ENCODE results near the gene TRIM16.
"Not testable (repeated sequence)": the region's sequence is repeated elsewhere in the genome, so short reads cannot be mapped to it uniquely, and the experiment has no call there.

Gene TRIM16

DNA sequence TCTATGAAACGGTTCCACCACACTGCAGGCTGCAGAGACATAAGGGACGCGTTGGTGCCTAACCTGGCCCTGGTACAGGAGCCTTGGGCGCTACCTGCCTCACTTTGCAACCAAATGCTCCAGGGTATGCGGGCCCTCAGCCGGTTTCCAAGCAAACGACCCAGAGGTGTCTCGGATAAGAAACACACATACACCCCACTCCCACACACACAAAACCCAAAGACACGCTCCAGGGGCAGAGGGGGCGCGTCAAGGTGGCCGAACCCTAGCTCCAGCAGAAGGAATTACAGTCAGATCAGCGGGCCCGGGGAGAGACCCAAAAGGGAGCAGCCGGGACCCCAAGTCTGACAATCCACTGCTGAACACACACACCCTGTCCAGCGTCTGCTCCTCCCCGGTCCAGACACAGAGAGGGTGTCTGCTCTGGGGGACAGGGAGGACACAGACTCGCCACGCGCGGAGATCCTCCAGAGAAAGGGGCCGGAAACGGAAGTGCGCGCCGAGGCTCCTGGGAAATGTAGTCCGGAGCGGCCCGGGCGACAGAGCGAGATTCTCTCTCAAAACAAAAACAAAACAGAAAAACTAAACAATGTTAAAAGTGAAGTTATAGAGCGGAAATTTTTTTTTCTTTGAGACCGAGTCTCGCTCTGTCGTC, at the start of gene TRIM16:
Gene TRIM16 (minus strand): TSS at position 488 of the 655 bp plus-strand sequence. CDS start 32,702 bp downstream, outside the sequence.
- peak; percentile 51 for DNase-seq (ENCODE audit: low read depth)

DNA sequence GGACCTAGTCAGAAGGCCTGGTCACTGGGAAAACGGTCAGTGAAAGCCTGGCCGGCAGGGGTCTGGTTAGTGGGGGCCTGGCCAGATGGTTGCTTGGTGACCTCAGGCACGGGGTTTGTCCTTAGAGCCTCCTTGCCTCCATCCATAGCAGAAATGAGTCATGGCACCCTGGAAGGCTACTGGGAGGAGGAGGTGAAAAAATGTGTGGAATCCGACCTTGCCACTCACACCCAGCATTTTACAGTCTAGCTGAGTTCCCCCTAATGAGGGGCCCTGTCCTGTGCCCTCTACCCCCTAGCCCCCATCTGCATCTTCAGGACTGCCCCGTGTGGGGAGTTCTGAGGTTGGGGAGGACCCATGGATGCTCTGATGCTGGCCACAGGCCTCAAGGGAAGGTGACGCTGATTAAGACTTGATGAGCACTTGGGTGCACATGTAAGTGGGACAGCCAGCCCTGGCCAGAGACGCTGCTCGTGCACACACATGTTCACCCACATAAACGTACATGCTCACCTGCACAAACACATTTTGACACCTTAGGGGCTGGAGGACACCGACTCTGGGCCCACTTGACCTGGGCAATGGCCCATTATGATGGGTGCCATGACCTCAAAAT, 49.2 kb upstream of the TRIM16 start:
- DNase-seq (ENCODE audit: low read depth), result not testable (repeated sequence)

DNA sequence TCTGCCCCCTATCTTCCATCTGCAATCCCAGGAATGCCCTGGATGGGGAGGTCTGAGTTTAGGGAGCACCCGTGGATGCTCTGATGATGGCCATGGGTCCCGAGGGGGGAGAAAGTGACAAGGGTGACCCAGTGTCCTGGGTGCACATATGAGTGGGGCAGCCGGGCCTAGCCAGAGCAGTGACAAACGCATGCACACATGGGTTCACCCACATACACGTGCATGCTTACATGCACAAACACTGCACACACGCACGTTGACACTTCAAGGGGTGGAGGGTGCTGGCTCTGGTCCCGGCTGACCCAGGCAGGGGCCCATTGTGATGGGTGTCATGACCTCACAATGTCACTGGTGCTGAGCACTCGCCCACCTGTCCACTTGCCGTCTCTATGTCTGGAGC, 47.8 kb upstream of the TRIM16 start, which contains the start of gene TBC1D26:
Gene TBC1D26 (plus strand): TSS at position 384 of the 400 bp plus-strand sequence. CDS start 3,066 bp downstream, outside the sequence.
- not testable (repeated sequence) for DNase-seq (ENCODE audit: low read depth)

DNA sequence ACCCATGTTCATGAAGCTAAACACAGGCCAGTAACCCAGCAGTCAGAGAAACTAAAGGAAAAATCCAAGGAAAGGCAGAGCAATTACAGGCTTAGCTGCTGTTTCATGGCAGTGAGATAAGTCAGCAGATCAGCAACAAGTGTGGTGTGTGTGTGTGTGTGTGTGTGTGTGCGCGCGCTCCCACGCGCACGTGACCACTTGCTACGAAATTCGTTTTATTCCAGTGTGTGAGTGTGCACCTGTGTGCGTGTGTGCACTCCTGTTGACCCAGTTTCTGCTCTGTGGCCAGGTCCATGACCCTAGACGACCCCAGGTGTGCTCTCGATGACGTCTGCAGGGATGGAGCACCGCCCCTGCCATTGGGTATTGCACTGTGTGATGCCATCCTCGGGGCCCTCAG, 46.4 kb upstream of the TRIM16 start:
- DNase-seq (ENCODE audit: low read depth), result not testable (repeated sequence)

DNA sequence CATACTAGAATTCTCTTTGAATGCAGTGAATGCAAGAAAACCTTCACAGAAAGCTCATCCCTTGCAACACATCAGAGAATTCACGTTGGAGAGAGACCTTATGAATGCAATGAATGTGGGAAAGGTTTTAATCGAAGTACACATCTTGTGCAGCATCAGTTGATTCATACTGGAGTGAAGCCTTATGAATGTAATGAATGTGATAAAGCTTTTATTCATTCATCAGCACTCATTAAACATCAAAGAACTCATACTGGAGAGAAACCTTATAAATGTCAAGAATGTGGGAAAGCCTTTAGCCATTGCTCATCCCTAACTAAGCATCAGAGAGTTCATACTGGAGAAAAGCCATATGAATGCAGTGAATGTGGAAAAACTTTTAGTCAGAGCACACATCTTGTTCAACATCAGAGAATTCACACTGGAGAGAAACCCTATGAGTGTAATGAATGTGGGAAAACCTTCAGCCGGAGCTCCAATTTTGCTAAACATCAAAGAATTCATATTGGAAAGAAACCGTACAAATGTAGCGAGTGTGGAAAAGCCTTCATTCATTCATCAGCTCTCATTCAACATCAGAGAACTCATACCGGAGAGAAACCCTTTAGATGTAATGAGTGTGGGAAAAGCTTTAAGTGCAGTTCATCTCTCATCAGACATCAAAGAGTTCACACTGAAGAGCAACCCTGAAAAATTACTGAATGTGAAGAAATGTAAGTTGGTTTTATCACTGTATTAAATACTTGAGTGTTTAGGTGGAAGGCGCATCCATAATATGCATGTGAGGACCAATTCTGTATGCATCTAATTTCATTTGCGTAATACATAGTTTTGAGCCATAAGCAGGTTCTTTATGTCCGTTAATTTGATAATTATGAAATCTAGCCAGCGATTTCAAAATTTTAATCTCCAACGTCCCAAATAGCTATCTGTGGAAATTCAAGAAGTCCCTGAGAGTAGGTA, 32.8 kb upstream of the TRIM16 start:
- DNase-seq (ENCODE audit: low read depth), result not testable (repeated sequence)

DNA sequence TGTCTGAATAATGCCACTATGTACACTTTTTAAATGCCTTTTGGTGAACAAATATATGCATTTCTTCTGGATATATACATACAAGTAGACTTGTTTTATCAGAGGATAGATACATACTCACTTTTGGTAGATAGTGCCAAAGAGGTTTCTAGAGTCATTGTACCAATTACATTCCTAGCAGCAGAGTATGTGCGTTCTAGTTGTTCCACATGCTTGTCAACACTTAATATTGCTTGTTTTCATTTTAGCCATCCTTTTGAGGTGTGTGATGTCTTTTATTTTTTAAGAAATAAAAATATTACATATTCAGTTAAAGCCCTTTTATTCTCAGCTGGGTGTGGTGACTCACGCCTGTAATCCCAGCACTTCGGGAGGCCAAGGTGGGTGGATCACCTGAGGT, 24.8 kb upstream of the TRIM16 start:
- DNase-seq (ENCODE audit: low read depth), result not testable (repeated sequence)

DNA sequence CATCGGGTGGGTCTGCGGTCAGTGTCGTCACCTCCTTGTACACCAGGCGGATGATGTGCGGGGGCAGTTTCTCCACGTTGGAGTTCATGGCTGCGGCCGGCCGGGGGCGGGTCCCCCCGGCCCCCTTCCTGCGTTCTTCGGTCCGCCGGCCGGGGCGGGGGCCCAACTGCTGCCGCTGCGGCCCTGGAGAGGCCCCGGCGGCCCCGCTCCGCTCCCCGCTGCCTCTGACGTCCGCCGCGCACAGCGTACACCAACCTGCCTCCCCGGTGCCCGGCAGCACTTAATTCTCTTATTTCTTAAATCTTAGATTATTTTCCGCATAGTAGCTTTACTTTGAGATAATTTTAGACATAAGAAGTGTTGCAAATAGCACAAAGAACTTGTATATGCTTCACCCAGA, 20.7 kb upstream of the TRIM16 start:
- not testable (repeated sequence) for DNase-seq (ENCODE audit: low read depth)

DNA sequence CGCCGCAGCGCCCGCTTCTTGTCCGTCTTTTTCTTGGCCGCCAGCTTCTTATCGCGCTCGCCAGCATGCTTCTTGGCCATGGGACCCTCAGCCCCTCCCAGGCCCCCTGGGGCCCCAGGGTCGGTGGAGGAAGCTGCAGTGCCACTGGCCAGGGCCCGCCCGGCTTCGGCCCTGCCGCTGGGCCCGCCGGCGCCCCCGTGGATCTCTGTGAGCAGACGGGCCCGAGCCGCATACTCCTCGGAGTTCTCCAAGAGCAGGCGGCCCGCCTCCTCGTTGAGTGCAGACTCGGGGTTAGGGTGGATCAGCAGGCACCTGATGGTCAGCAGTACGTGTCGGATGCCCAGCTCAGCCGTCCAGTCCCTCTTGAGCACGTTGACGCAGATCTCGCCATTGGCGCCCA, 20.1 kb upstream of the TRIM16 start:
- DNase-seq (ENCODE audit: low read depth), result not testable (repeated sequence)

DNA sequence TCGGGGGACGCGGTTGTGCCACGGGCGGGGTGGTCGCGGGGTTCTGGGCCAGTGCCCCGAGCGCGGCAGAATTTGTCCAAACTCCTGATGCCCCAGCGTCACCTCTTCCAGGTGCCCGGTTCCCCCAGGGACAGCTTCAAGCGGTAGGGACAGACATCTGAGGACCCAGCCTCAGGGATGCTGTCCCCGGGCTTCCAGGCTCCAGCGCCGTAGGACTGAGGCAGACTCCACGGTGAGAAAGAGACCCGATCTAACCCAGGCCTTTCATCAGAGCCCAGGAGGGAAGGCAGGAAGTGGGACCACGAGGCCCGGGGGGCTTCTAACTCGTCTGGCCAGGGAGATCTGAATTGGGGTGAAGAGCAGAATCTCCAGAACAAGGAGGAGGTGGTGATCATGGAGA, 15.8 kb upstream of the TRIM16 start:
- DNase-seq (ENCODE audit: low read depth), result not testable (repeated sequence)

DNA sequence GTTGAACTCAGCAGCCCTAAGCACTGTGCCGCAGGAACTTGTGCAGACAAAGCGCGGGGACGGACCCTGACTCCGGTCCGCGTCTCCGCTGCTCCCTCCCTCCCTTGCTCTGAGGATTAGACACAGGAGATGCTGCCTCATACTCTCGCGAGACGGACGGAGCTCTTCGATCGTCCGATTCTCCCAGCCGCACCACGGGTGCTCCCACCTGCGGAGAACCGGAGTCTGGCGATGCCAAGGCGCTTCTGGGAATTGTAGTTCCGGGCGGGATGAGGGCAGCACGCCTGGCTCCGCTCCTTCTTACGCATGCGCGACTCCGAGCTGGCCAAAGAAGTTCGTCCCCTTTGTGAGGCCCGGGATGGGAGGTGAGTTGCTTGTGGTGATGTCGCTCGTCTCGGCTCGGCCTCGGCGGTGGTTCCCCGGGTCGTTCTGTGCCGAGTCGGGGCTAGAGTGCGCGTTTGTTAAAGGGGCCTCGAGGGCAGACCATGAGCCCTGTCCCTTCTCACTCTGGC, 15.4 kb upstream of the TRIM16 start, which contains the start of gene ZNF286A:
Gene ZNF286A (plus strand): TSS at position 340 of the 512 bp plus-strand sequence. CDS start 578 bp downstream, outside the sequence.
- DNase-seq (ENCODE audit: low read depth), result peak; percentile 100

DNA sequence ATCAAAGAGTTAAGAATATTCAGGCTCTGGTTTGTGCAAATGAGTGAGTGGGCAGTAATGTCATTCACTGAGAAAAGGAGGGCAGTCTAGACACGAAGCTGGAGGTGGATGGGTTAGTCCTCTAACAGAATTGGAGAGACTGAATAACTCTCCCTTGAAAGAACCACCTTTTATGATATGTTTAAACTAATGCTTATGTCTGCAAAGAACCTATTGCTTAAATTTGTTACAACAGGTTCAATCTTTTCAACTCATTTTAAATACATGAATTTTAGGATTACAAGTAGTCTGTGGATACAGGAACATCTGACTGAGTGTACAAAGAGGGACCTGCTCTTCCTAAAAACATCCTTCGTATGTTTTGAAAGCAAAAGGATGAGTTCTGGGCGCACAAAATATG, 14.9 kb upstream of the TRIM16 start:
- DNase-seq (ENCODE audit: low read depth), result not testable (repeated sequence)

DNA sequence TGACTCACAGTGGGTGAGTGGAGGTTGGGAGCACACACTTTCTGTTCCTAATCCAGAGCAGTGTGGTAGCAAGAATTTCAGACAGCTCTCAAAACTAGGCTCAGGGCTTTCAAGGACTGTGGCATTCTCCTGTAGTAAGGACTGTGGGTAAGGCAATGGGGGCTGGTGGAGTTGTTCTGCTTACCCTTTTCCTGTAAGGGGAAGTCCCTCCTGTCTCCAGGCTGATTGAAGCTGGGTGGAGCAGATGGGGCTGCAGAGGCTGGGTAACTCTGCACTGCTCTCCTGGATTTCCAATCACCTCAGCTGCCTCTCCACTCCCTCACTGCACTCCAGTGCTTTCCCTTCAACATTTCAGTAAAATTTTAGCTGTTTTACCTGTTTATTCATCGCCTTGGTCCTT, 3.4 kb upstream of the TRIM16 start:
- not testable (repeated sequence) for DNase-seq (ENCODE audit: low read depth)

DNA sequence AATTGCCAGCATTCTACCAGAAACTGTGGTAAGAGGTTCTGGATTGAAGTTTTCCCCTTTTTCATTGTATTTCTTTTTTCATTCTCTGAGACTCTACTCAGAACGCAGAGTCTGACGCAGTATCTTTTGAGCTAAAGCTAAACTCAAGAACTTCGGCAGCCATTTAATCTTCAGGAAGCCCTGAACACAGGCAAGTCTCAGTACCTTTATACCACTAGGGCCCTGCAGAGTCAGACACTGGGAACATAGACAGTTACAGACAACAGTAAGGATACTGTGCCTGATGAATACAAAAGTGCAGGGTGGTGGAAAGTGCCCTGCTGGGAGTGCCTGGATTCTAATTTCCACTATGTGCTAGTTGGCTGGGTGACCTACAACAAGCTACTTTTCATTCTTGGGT, 976 bp downstream of the TRIM16 start:
- DNase-seq (ENCODE audit: low read depth), result not testable (repeated sequence)

DNA sequence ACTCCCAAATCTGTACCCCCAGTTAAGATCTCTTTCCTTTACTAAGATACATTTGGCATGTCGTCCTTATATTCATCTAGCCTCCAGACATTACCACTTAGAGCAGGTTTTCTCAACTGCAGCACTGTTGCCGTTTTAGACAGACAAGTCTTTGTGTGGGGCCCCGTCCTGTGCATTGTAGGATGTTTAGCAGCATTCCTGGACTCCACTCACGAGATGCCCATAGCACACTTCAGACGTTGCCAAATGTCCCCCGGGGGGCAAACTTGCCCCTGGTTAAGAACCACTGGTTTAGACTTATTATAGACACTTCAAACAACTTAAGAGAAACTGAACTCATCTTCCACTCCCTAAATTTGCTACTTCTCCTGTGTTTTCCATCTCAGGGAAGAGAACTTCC, 8.1 kb downstream of the TRIM16 start:
- DNase-seq (ENCODE audit: low read depth), result not testable (repeated sequence)

DNA sequence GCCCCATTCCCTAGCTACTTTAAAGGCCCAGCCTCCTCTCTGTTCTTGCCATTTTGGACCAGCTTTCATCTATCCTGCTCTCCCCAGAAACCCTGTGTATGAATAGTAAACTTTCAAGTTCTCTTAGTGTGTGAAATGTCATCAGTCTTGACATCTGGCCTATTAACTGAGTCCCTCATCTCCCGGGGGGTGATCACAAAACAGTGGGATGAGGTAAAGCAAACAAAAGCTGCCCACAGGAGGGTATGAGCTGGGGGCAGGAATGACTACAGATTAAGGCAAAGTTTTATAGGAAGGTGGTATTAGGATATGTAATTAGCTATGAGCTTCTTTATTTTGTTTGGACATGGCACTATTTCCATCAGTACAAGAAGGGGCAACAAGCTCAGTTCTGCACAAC, 9.5 kb downstream of the TRIM16 start:
- DNase-seq (ENCODE audit: low read depth), result not testable (repeated sequence)

DNA sequence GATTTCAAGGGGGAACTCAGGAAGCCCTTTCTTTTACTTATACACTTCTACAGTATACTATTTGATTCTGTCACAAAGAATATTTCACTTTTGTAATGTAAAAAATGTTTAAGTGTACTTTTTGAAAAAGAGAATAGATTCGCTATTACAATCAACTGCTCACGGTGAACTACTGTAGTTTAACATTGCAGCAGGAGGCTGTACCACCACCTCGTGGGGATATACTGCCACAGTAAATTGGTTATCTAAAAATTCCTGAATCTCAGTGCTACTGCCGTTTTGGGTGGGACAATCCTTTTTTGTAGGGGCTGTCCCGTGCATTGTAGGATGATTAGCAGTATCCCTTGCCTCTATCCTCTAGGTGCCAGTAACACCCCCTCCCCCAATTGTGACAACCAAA, 14.6 kb downstream of the TRIM16 start:
- not testable (repeated sequence) for DNase-seq (ENCODE audit: low read depth)

DNA sequence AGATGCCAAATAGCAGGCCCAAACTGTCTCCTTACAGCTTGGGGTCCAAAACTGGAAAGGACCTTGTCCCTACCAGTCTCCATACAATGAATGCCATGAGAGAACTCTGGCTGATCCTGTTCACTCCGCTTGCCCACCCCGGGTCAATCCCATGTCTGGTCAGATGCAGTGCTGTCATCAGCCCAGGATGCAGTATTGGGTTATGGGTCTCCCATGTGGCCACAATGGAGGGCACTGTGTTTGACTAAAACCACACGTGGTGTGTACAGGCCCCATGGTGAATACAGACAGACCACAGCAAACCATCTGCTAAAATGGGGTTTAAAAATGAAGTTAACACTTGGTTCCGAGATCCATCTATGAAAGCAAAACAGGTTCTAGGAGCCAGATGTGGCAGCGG, 20.4 kb downstream of the TRIM16 start:
- no peak for DNase-seq (ENCODE audit: low read depth)

DNA sequence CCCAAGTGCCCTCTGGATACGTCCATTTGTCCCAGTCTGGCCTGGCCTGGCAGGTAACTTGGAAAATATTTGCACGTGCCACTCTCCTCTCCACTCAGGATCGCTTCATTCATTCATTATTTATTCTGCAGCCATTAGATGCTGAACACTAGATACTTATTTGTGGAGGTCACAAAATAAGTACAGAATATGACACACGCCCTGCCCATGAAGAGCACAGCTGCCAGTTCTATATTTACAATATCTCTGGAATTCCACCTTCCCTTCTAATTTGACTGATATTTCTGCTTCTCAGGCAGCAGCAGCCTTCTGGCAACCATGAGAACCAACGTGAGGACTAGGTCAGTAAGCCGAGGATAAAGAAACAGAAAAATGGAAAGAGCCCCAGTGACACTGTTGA, 20.9 kb downstream of the TRIM16 start:
- no peak for DNase-seq (ENCODE audit: low read depth)

DNA sequence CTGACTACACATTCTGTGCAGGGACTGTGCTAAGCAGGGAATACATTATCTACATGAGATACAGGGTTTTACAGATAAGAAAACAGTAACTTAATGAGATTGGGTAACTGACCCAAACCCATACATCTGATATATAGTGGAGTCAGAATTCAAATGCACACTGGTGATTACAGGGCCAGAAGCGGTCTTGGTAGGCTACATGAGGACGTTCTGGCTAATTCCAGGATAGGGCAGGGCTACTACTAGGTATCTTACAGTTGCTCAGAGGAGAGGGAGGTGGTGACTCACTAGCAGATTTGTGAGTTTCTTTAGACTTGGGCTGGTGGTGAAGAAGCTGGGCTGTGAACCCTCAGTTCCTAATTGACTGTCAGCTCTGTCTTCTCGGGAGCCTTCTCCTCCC, 21.4 kb downstream of the TRIM16 start:
- DNase-seq (ENCODE audit: low read depth), result no peak

DNA sequence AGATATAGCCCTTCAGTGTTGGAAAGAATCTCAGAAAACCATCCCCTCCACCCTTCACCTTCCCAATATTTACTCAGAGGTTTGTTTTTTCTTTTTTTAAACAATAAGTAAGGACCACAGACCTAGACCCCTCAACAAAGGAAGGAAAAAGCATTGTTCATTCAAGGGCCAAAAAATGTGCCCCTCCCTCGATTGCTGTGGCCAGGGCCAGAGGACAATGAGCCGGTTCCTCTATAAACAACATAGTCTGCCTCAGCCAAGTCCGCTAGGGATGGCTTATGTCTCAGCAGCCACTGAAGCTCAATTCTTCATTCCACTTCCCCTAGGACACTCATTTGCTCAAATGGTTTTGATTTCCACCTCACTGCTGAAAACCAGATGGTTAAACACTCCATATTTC, 24.0 kb downstream of the TRIM16 start:
- DNase-seq (ENCODE audit: low read depth), result no peak

DNA sequence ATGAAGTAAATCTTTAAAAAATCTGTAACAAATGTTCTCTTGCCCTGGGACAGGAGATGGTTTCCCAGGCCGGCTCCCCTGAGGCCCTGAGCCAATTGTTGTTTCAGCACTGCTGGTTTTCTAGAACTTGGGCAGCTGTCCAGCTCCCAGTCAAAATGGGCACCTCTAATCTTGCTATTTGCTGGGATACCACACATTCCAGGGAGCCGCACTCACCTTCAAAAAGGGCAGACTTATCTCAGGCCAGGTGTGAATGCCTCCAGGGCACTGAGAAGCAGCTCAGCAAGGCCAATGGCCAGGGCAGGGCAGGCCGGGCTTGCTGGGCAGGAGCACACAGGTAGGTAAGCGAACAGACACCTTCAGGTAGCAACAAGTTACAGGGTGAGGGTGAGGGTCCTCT, 24.4 kb downstream of the TRIM16 start:
- no peak for DNase-seq (ENCODE audit: low read depth)

DNA sequence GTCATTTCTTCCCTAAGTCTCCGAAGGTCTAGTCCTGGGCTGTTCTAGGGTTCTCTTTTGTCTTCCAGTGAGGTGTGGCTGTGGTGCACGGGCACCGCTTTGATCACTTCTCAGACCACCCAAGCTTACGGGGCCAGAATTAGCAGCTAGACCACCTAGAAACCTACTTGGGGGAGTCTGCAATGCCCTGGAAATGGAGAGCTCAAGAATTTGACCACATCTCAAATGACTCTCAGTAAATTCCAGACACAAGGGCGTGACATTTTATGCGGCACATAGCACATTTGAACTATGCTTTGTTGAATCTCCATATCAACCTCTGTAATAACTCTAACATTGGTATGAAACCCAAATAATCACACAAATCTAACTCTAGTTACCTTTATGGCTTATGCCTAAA, 24.9 kb downstream of the TRIM16 start:
- no peak for DNase-seq (ENCODE audit: low read depth)

All from fibroblast of gingiva (primary cell).